ENCODE results near the gene ARHGAP18.

ARHGAP18 gene

DNA sequence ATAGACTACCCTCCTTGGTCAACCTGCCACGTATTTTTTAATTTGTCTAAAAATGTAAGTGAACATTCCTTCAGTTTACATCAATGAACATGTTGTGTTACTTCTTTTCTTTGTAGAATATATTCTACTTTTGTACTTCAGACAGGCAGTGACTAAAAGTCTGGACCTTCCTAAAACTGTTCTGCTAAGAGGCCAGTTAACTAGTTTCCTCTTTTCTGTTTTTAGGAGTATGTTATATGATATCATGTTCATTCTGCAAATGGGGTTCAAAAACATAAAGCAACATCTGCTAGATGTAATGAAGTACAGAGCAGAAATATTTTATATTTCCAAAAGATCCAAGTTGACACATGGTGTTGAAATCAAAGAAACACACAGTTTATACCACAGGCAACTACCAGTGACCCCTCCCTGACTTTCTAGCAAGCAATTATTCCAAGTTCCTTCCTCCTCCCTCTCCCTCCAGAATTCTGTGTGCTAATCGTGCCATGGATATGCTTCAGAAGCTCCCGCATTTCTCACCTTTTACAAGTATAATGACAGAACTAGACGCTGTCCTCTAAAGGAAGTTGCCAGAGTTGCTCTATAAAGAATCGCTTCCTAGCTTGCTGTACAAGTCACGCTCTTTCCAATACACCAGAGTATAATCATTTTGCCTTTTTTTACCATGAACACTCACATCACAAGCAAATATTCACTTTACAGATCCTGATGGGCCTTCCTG, 64.7 kb downstream of the ARHGAP18 start:
- TF ChIP-seq L3MBTL2 (conservative IDR thresholded peaks at IDR 0.05), result no peak
- no peak for TF ChIP-seq CTBP1 (IDR thresholded peaks at IDR 0.05; ENCODE audit: borderline replicate concordance)
- TF ChIP-seq SP1 (IDR thresholded peaks at IDR 0.05), result no peak
- no peak for TF ChIP-seq TARDBP (IDR thresholded peaks at IDR 0.05)
- TF ChIP-seq ZNF384 (IDR thresholded peaks at IDR 0.05), result no peak
- no peak for TF ChIP-seq HDGF (IDR thresholded peaks at IDR 0.05; ENCODE audit: borderline replicate concordance)
- no peak for TF ChIP-seq BHLHE40 (IDR thresholded peaks at IDR 0.05; ENCODE audit: borderline replicate concordance)
- TF ChIP-seq LEF1 (IDR thresholded peaks at IDR 0.05; ENCODE audit: borderline replicate concordance), result no peak
- no peak for TF ChIP-seq FOXK2 (IDR thresholded peaks at IDR 0.05)
- TF ChIP-seq, protein P1, sequence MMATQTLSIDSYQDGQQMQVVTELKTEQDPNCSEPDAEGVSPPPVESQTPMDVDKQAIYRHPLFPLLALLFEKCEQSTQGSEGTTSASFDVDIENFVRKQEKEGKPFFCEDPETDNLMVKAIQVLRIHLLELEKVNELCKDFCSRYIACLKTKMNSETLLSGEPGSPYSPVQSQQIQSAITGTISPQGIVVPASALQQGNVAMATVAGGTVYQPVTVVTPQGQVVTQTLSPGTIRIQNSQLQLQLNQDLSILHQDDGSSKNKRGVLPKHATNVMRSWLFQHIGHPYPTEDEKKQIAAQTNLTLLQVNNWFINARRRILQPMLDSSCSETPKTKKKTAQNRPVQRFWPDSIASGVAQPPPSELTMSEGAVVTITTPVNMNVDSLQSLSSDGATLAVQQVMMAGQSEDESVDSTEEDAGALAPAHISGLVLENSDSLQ (IDR thresholded peaks at IDR 0.05), result no peak
- no peak for TF ChIP-seq NFRKB (IDR thresholded peaks at IDR 0.05)
- no peak for TF ChIP-seq FOXA1 (IDR thresholded peaks at IDR 0.05)
- TF ChIP-seq FOXM1 (IDR thresholded peaks at IDR 0.05; ENCODE audit: borderline replicate concordance), result no peak
- no peak for TF ChIP-seq SUZ12 (IDR thresholded peaks at IDR 0.05)

GRCh38 chr6:129644567-129645015, 65.4 kb downstream of the ARHGAP18 start:
- DNase-seq (ENCODE audit: extremely low spot score), result no peak
- TF ChIP-seq FOXA1 (IDR thresholded peaks at IDR 0.05), result no peak
- no peak for TF ChIP-seq ARNT (IDR thresholded peaks at IDR 0.05)
- no peak for TF ChIP-seq HDGF (IDR thresholded peaks at IDR 0.05; ENCODE audit: borderline replicate concordance)
- no peak for TF ChIP-seq TARDBP (IDR thresholded peaks at IDR 0.05)
- TF ChIP-seq ZNF384 (IDR thresholded peaks at IDR 0.05), result no peak
- TF ChIP-seq LEF1 (IDR thresholded peaks at IDR 0.05; ENCODE audit: borderline replicate concordance), result no peak
- TF ChIP-seq, protein P1 (IDR thresholded peaks at IDR 0.05), result no peak
- TF ChIP-seq FOXM1 (IDR thresholded peaks at IDR 0.05; ENCODE audit: borderline replicate concordance), result no peak
- TF ChIP-seq CTBP1 (IDR thresholded peaks at IDR 0.05; ENCODE audit: borderline replicate concordance), result no peak
- TF ChIP-seq SUZ12 (IDR thresholded peaks at IDR 0.05), result no peak
- no peak for TF ChIP-seq NFRKB (IDR thresholded peaks at IDR 0.05)
- TF ChIP-seq SP1 (IDR thresholded peaks at IDR 0.05), result no peak
- no peak for TF ChIP-seq L3MBTL2 (conservative IDR thresholded peaks at IDR 0.05)
- no peak for TF ChIP-seq FOXK2 (IDR thresholded peaks at IDR 0.05)
- no peak for TF ChIP-seq BHLHE40 (IDR thresholded peaks at IDR 0.05; ENCODE audit: borderline replicate concordance)
- TF ChIP-seq ELF4 (IDR thresholded peaks at IDR 0.05), result no peak
- CTCF ChIA-PET, result no interaction called here
- POLR2A ChIA-PET, result no interaction called here

More for the DNA sequence above, 64.7 kb downstream of the ARHGAP18 start:
- ChIA-PET POLR2A (no interaction called here), CTCF (no interaction called here)
- no peak for DNase-seq (ENCODE audit: extremely low spot score)

- TF ChIP-seq ARNT (IDR thresholded peaks at IDR 0.05) (no peak), FOXK2 (IDR thresholded peaks at IDR 0.05) (no peak), ELF4 (IDR thresholded peaks at IDR 0.05) (no peak), TARDBP (IDR thresholded peaks at IDR 0.05) (no peak), L3MBTL2 (conservative IDR thresholded peaks at IDR 0.05) (no peak), NFRKB (IDR thresholded peaks at IDR 0.05) (no peak)
- TF ChIP-seq, protein P1 (IDR thresholded peaks at IDR 0.05), result no peak
- ChIA-PET CTCF (no interaction called here), POLR2A (no interaction called here)
- no peak for DNase-seq (ENCODE audit: extremely low spot score)
Observed at GRCh38 chr6:129643968-129644367, 66.0 kb downstream of the ARHGAP18 start.

DNA sequence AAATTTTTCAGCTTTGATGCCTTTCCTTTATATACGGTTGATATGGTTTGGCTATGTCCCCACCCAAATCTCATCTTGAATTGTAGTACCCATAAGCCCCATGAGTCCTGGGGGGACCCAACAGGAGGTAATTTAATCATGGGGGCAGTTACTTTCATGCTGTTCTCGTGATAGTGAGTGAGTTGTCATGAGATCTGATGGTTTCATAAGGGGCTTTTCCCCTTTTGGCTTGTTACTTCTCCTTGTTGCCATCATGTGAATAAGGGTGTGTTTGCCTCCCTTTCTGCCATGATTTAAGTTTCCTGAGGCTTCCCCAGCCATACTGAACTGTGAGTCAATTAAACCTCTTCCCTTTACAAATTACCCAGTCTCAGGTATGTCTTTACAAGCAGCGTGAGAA, 66.8 kb downstream of the ARHGAP18 start:
- DNase-seq (ENCODE audit: extremely low spot score), result no peak
- TF ChIP-seq ZNF384 (IDR thresholded peaks at IDR 0.05) (no peak), FOXA1 (IDR thresholded peaks at IDR 0.05) (no peak), ARNT (IDR thresholded peaks at IDR 0.05) (no peak), FOXK2 (IDR thresholded peaks at IDR 0.05) (no peak), LEF1 (IDR thresholded peaks at IDR 0.05; ENCODE audit: borderline replicate concordance) (no peak)
- TF ChIP-seq, protein P1 (IDR thresholded peaks at IDR 0.05), result no peak
- ChIA-PET CTCF (no interaction called here), POLR2A (no interaction called here)

GRCh38 chr6:129642322-129642721, 67.7 kb downstream of the ARHGAP18 start:
- TF ChIP-seq TARDBP (IDR thresholded peaks at IDR 0.05) (no peak), ELF4 (IDR thresholded peaks at IDR 0.05) (no peak), CTBP1 (IDR thresholded peaks at IDR 0.05; ENCODE audit: borderline replicate concordance) (no peak), FOXK2 (IDR thresholded peaks at IDR 0.05) (no peak), BHLHE40 (IDR thresholded peaks at IDR 0.05; ENCODE audit: borderline replicate concordance) (no peak)
- CTCF ChIA-PET, result interaction anchor here (0.6 kb wide), 1 partner anchor 85 kb away, joined by 3 read pairs; no protein-coding TSS in a partner anchor
- POLR2A ChIA-PET, result no interaction called here
- no peak for DNase-seq (ENCODE audit: extremely low spot score)

- TF ChIP-seq FOXK2 (IDR thresholded peaks at IDR 0.05) (no peak), HDGF (IDR thresholded peaks at IDR 0.05; ENCODE audit: borderline replicate concordance) (no peak), LEF1 (IDR thresholded peaks at IDR 0.05; ENCODE audit: borderline replicate concordance) (no peak), L3MBTL2 (conservative IDR thresholded peaks at IDR 0.05) (no peak), ZNF384 (IDR thresholded peaks at IDR 0.05) (no peak), CTBP1 (IDR thresholded peaks at IDR 0.05; ENCODE audit: borderline replicate concordance) (no peak), BHLHE40 (IDR thresholded peaks at IDR 0.05; ENCODE audit: borderline replicate concordance) (no peak), ELF4 (IDR thresholded peaks at IDR 0.05) (no peak), SP1 (IDR thresholded peaks at IDR 0.05) (no peak), SUZ12 (IDR thresholded peaks at IDR 0.05) (no peak), ARNT (IDR thresholded peaks at IDR 0.05) (no peak), FOXM1 (IDR thresholded peaks at IDR 0.05; ENCODE audit: borderline replicate concordance) (no peak), TARDBP (IDR thresholded peaks at IDR 0.05) (no peak), NFRKB (IDR thresholded peaks at IDR 0.05) (no peak)
- TF ChIP-seq, protein P1 (IDR thresholded peaks at IDR 0.05), result no peak
- CTCF ChIA-PET, result interaction anchor here (0.8 kb wide), 1 partner anchor 43 kb away, joined by 7 read pairs; no protein-coding TSS in a partner anchor
Observed at GRCh38 chr6:129641344-129641743, 68.6 kb downstream of the ARHGAP18 start.

More at GRCh38 chr6:129641344-129641743, 68.6 kb downstream of the ARHGAP18 start:
- DNase-seq (ENCODE audit: extremely low spot score), result no peak
- POLR2A ChIA-PET, result no interaction called here
